Thymus (tissue), 11 donors: ENCODE measurements around the gene ZFYVE19. TPM values are rescaled to one million over a fixed set of nuclear protein-coding genes. Genes with fewer than 3 reads are reported as not detected.
A peak's percentile ranks its signal among the peaks of the same experiment; 100 is the strongest.

ENCODE experiments used
- DNase-seq, 9 donors: peaks; one replicate each; pipeline ENCODE4 v3.0.0-alpha.2; 2013; ENCODE audit warnings: low spot score in 9 of 9, low read depth in 6 of 9, missing footprints in 1 of 9
- H3K27ac ChIP-seq, 2 donors: one replicate each; pipeline ENCODE4 v1.5.1; 2013; ENCODE audit warnings: control low read depth in 1 of 2, low read depth in 1 of 2, low read length in 1 of 2, mild to moderate bottlenecking in 1 of 2, moderate library complexity in 1 of 2
- H3K27me3 ChIP-seq, 2 donors: one replicate each; pipeline ENCODE4 v1.5.1; 2013; ENCODE audit warnings: low read length in 1 of 2; ENCODE audit not compliant: control insufficient read depth in 2 of 2, insufficient read depth in 1 of 2
- H3K36me3 ChIP-seq, 2 donors: one replicate each; pipeline ENCODE4 v1.5.1; 2013; ENCODE audit warnings: low read length in 1 of 2, mild to moderate bottlenecking in 1 of 2, moderate library complexity in 1 of 2; ENCODE audit not compliant: control insufficient read depth in 2 of 2, insufficient read depth in 2 of 2
- H3K4me1 ChIP-seq, 2 donors: one replicate each; pipeline ENCODE4 v1.5.1; 2013; ENCODE audit warnings: low read length in 2 of 2; ENCODE audit not compliant: control insufficient read depth in 2 of 2, insufficient read depth in 2 of 2
- H3K4me3 ChIP-seq, 2 donors: one replicate each; pipeline ENCODE4 v1.5.1; 2013; ENCODE audit warnings: low read length in 2 of 2, control low read depth in 1 of 2, mild to moderate bottlenecking in 1 of 2
- H3K9me3 ChIP-seq, 2 donors: one replicate each; pipeline ENCODE4 v1.5.1; 2013; ENCODE audit warnings: low read length in 1 of 2, mild to moderate bottlenecking in 1 of 2; ENCODE audit not compliant: control insufficient read depth in 2 of 2, insufficient read depth in 1 of 2
- WGBS: extraction: QIAGEN DNeasy Blood & Tissue Kit; methylation state at CpG from one replicate; pipeline ENCODE4 v1.1.7; 2013; 5-methylcytosine and 5-hydroxymethylcytosine counted together
- polyA plus RNA-seq: library from polyadenylated mRNA; stranded (reverse); fragments of 200-250 nt; gene quantifications from one replicate; pipeline ENCODE4 v1.2.3, GENCODE V29; 2013
- total RNA-seq: library from RNA; stranded (reverse); fragments of 120-200 nt; gene quantifications from one replicate; pipeline ENCODE4 v1.2.4, GENCODE V29; 2013
- donor health status: healthy.

The ZFYVE19 gene
- total and polyA plus RNA-seq, 2 donors = 16.9 to 43.5 TPM

DNA sequence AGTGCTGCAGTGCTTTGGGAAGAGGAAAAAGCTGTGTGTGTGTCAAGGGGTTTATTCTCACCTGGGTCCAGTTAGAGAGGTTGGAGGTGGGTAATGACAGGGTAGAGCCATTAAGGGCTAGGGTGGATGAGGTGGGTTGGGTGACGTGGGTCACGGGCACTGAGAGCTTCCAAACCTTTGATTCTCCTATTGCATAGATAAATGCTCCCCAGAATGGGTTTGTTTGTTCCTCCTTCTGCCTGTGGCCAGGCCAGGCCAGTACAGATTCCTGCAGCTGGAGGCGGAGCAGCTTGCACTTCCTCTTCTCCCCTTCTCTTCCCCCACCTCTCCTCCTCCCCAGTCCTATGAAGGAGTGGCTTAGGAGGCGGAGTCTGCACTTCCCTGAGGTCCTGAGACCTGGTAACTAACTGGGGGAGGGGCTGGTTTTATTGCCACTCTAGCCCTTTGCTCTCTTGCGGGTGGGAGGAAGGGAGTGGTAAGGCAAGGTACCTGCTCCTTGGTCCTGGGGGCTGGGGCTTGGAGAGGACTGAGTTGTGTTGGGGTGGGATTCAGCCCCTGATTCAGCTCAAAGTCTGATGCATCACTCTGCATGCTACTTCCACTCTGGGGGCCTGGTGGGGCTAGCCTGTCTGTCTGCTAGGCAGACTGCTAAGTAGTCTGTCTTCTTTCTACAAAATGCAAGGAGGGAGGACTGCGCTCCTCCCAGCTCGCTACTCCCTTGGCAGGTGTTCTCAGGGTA lies 40.5 kb downstream of the ZFYVE19 start:
- WGBS = 37% methylated on average over 7 of the region's 7 CpGs
- Histone ChIP-seq H3K27ac (peak overlapping the region; percentile 33 to 49), H3K27me3 (peaks cover 24 to 36% of the 10 kb centered on the region in 2 donors), H3K36me3 (no peaks in the 10 kb centered on the region), H3K4me3 (no peak overlapping the region), H3K9me3 (peaks cover 0 to 4% of the 10 kb centered on the region in 2 donors), H3K4me1 (peaks cover 18 to 29% of the 10 kb centered on the region in 2 donors)
- peak in 7 of 9 donors; percentile 30 to 72 (median 43) for DNase-seq

DNA sequence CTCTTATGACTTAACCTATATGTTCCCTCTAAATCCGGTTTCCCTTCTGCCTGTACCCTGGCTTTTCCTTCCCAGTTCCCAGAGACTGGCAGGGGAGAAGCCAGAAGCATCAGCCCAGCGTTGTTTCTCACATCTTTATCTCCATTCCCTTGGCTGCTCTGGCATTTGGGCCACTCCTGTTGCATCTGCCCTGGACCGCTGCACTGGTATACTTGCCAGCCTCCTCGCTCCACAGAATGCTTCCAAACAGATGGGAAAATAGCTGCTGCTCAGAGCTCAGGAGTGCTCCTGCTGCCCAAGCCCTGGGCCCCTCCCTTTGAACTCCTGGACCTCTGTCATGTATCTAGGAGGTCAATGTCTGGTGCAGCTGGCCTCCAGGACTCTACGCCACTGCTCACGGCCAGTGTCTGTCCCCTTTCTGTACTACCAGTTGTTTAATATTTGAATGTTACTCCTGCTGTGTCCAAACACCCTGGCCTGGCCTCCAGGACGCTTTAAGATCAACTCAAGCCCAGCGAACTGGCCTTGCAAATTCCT lies 43.8 kb downstream of the ZFYVE19 start:
- DNase-seq = no peak
- Histone ChIP-seq H3K27me3 (peaks cover 0 to 4% of the 10 kb centered on the region in 2 donors), H3K36me3 (no peaks in the 10 kb centered on the region), H3K9me3 (no peaks in the 10 kb centered on the region), H3K4me3 (no peak overlapping the region), H3K4me1 (peaks cover 3 to 18% of the 10 kb centered on the region in 2 donors), H3K27ac (no peak overlapping the region)
- WGBS = 95% methylated on average over 8 of the region's 8 CpGs

DNA sequence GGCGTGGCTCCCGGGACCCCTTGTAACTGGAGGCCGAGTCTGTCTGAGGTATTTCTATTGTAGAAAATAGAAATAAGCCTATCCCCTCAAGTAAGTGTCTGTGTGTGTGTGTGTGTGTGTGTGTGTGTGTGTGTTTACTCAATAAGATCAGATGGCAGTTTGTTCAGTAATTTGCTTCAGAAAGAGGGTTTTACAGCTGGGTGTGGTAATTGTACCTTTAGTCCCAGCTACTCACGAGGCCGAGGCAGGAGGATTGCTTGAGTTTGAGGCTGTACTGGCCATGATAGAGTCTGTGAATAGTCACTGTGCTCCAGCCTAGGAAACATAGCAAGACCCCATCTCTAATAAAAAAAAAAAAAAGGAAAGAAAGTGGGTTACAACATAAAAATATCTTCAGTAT lies 45.6 kb downstream of the ZFYVE19 start:
- Histone ChIP-seq H3K27me3 (no peaks in the 10 kb centered on the region), H3K4me3 (no peak overlapping the region), H3K27ac (no peak overlapping the region), H3K9me3 (no peaks in the 10 kb centered on the region), H3K4me1 (peaks cover under 1 to 13% of the 10 kb centered on the region in 2 donors), H3K36me3 (no peaks in the 10 kb centered on the region)
- DNase-seq = no peak
- WGBS = 98% methylated on average over 5 of the region's 5 CpGs

DNA sequence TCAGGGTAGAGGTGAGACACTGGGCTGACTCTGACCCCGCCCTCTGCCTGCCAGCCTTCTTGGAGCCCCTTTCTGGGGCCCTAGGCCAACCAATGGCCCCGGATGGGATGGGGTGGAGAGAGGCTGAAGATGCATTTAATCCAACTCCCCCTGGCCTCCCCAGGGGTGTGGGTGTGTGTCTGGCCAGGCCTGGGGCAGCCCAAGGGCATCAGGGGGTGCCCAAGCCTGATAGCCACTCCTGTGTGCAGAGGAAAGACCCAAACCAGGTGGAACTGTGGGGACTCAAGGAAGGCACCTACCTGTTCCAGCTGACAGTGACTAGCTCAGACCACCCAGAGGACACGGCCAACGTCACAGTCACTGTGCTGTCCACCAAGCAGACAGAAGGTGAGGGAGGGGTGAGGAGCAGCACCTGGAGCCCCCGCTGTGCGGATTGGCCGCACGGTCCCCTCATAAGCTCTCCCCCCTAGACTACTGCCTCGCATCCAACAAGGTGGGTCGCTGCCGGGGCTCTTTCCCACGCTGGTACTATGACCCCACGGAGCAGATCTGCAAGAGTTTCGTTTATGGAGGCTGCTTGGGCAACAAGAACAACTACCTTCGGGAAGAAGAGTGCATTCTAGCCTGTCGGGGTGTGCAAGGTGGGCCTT lies 46.5 kb downstream of the ZFYVE19 start:
- no peaks in the 10 kb centered on the region for H3K36me3 ChIP-seq
- H3K4me1 ChIP-seq = peaks cover 0 to 11% of the 10 kb centered on the region in 2 donors
- H3K27ac ChIP-seq = no peak overlapping the region
- H3K27me3 ChIP-seq = no peaks in the 10 kb centered on the region
- H3K4me3 ChIP-seq = no peak overlapping the region
- WGBS = 96% methylated on average over 16 of the region's 16 CpGs
- H3K9me3 ChIP-seq = no peaks in the 10 kb centered on the region
- DNase-seq = no peak

DNA sequence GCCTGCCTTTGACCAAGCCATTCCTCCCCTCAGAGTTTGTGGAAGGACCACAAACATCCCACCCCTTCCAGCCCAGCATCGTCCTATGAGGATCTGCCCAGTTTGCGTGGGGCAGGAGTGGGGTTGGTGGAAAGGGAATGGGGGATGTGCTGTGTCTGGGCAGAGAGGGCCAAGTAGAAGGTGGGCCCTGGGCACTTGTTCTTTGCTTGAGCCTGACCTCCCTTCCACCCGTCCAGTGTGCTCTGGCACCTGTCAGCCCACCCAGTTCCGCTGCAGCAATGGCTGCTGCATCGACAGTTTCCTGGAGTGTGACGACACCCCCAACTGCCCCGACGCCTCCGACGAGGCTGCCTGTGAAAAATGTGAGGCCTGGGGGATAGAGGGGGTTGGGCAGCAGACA lies 47.3 kb downstream of the ZFYVE19 start:
- H3K9me3 ChIP-seq = no peaks in the 10 kb centered on the region
- no peak for DNase-seq
- 93% methylated on average over 10 of the region's 10 CpGs for WGBS
- no peak overlapping the region for H3K27ac ChIP-seq
- H3K4me3 ChIP-seq = no peak overlapping the region
- no peaks in the 10 kb centered on the region for H3K36me3 ChIP-seq
- no peaks in the 10 kb centered on the region for H3K27me3 ChIP-seq
- peaks cover 0 to 14% of the 10 kb centered on the region in 2 donors for H3K4me1 ChIP-seq

DNA sequence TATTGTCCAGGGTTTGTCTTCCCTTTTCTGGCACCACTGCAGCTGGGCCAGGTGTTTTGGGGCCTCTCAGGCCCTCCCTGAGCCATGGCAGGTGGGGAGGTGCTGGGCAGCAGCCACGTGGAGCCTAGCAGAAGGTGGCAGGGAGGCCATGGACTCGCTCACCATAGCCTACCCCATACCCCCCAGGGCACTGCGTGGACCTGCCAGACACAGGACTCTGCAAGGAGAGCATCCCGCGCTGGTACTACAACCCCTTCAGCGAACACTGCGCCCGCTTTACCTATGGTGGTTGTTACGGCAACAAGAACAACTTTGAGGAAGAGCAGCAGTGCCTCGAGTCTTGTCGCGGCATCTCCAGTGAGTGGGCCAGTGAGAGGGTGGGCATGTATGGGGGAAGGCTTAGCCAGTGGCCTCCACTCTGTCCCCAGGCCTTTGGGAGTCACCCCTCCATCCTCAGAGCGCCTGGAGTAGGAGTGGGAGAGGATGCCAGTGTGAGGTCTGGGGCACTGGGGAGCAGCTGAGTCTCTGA lies 48.9 kb downstream of the ZFYVE19 start:
- Histone ChIP-seq H3K36me3 (no peaks in the 10 kb centered on the region), H3K4me3 (no peak overlapping the region), H3K27me3 (no peaks in the 10 kb centered on the region), H3K9me3 (no peaks in the 10 kb centered on the region), H3K27ac (no peak overlapping the region), H3K4me1 (peaks cover 0 to 18% of the 10 kb centered on the region in 2 donors)
- 88% methylated on average over 13 of the region's 13 CpGs for WGBS
- DNase-seq = no peak

DNA sequence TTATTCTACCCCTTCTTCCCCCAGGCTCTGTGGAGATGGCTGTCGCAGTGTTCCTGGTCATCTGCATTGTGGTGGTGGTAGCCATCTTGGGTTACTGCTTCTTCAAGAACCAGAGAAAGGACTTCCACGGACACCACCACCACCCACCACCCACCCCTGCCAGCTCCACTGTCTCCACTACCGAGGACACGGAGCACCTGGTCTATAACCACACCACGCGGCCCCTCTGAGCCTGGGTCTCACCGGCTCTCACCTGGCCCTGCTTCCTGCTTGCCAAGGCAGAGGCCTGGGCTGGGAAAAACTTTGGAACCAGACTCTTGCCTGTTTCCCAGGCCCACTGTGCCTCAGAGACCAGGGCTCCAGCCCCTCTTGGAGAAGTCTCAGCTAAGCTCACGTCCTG lies 49.9 kb downstream of the ZFYVE19 start:
- no peaks in the 10 kb centered on the region for H3K27me3 ChIP-seq
- WGBS = 80% methylated on average over 8 of the region's 8 CpGs
- H3K4me3 ChIP-seq = no peak overlapping the region
- no peaks in the 10 kb centered on the region for H3K36me3 ChIP-seq
- no peak overlapping the region for H3K27ac ChIP-seq
- no peaks in the 10 kb centered on the region for H3K9me3 ChIP-seq
- H3K4me1 ChIP-seq = peaks cover 0 to 18% of the 10 kb centered on the region in 2 donors
- DNase-seq = no peak

DNA sequence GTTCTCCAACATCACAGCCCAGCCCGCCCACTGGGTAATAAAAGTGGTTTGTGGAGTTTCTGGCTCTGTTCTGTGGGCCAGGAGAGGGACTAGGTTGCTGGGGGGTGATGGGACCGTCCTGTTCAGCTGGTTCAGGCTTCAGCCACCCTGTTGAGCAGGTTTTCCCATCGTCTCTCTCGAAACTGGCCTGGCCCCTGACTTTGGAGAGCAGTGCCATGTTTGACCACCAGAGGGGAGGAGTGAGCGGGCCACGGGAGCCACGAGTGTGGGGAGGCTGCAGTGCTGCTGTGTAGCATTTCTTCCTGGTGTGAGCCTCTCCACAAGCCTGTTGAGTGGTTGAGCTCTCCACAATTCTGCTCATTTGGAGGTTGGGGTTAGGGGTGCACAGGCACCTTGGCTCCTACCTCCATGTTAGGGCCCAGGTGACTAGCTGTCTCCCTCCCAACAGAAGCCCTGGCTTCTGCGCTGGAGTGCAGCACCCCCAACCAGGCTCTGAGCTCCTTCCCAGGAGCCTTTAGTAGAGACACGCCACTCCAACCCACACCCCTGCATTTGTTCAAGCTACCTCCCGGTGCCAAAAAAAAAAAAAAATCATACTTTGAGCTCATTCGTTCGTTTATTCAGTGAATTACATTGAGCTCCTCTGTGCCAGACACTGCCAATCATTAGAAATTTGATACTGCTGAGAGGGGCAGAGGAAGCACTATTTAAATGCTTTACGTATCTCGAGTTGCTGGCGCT lies 50.9 kb downstream of the ZFYVE19 start:
- 54% methylated on average over 15 of the region's 15 CpGs for WGBS
- H3K9me3 ChIP-seq = no peaks in the 10 kb centered on the region
- H3K27ac ChIP-seq = peak overlapping the region; percentile 14 to 21
- peak in 8 of 9 donors; percentile 38 to 77 (median 60) for DNase-seq
- peaks cover 0 to 18% of the 10 kb centered on the region in 2 donors for H3K4me1 ChIP-seq
- H3K27me3 ChIP-seq = no peaks in the 10 kb centered on the region
- no peak overlapping the region for H3K4me3 ChIP-seq
- no peaks in the 10 kb centered on the region for H3K36me3 ChIP-seq
